ENCODE data around the gene KCNA2.
A peak's percentile ranks its signal among the peaks of the same experiment; 100 is the strongest.

Gene KCNA2

GRCh38 chr1:110563089-110563488 lies 43.1 kb downstream of the KCNA2 start:
- no peak for DNase-seq

- DNase-seq, result no peak
Measured at GRCh38 chr1:110561596-110561995, 44.6 kb downstream of the KCNA2 start.

- no peak for DNase-seq
Measured at GRCh38 chr1:110559157-110559556, 47.0 kb downstream of the KCNA2 start.

- no peak for DNase-seq
Measured at GRCh38 chr1:110557481-110557880, 48.7 kb downstream of the KCNA2 start.

GRCh38 chr1:110556471-110556807 lies 49.7 kb downstream of the KCNA2 start:
- no peak for DNase-seq

- DNase-seq, result no peak
Measured at GRCh38 chr1:110555807-110556470, 50.2 kb downstream of the KCNA2 start.

GRCh38 chr1:110554871-110555801 lies 51.0 kb downstream of the KCNA2 start:
- DNase-seq, result peak; percentile 48

GRCh38 chr1:110551278-110551809 lies 54.8 kb downstream of the KCNA2 start:
- DNase-seq, result no peak

GRCh38 chr1:110549831-110550230 lies 56.3 kb downstream of the KCNA2 start:
- DNase-seq, result no peak

GRCh38 chr1:110548381-110548780 lies 57.8 kb downstream of the KCNA2 start:
- no peak for DNase-seq

GRCh38 chr1:110547017-110547416 lies 59.1 kb downstream of the KCNA2 start:
- DNase-seq, result no peak

- DNase-seq, result no peak
Measured at GRCh38 chr1:110545492-110545891, 60.7 kb downstream of the KCNA2 start.

GRCh38 chr1:110544753-110545152 lies 61.4 kb downstream of the KCNA2 start:
- no peak for DNase-seq
